Keratinocyte (primary cell): Measurements from ENCODE around the gene CACNA1C. TPM values are rescaled to one million over a fixed set of nuclear protein-coding genes. Genes with fewer than 3 reads are reported as not detected.

Source experiments
- DNase-seq: peaks from one replicate; pipeline ENCODE4 v3.0.0-alpha.2; 2011; ENCODE audit warnings: low read depth, missing footprints, low spot score
- FAIRE-seq: peaks from 2 replicates; lab custom pipeline; 2011; peaks lifted over from hg19 to GRCh38; lab: Jason Lieb, UNC
- H2AFZ ChIP-seq: 2 replicates; pipeline ENCODE4 v1.6.0; 2012; ENCODE audit warnings: low read length, control low read depth, inconsistent platforms; ENCODE audit not compliant: control insufficient read depth
- H3K27ac ChIP-seq: 2 replicates; pipeline ENCODE4 v1.5.1; 2011; ENCODE audit warnings: low read length; ENCODE audit not compliant: control insufficient read depth, insufficient read depth
- H3K27me3 ChIP-seq: 3 replicates; pipeline ENCODE4 v1.6.0; 2011; ENCODE audit warnings: low read length; ENCODE audit not compliant: control insufficient read depth, insufficient read depth; ENCODE audit errors: extremely low read depth
- H3K36me3 ChIP-seq, 2 experiments: 2 replicates in 1 of 2; 3 replicates in 1 of 2; pipeline ENCODE4 v1.5.1; 2011; ENCODE audit warnings: low read length in 2 of 2, mild to moderate bottlenecking in 1 of 2; ENCODE audit not compliant: control insufficient read depth in 2 of 2, insufficient read depth in 2 of 2; ENCODE audit errors: extremely low read depth in 1 of 2
- H3K4me1 ChIP-seq: 3 replicates; pipeline ENCODE4 v1.5.1; 2011; ENCODE audit warnings: low read length; ENCODE audit not compliant: control insufficient read depth, insufficient read depth; ENCODE audit errors: extremely low read depth
- H3K4me2 ChIP-seq: 3 replicates; pipeline ENCODE4 v1.6.0; 2011; ENCODE audit warnings: low read depth, low read length; ENCODE audit not compliant: control insufficient read depth, insufficient read depth; ENCODE audit errors: extremely low read depth
- H3K4me3 ChIP-seq, 3 experiments: fragments of 200-600 bp in 1 of 3; sonication (generic) in 1 of 3; 2 replicates in 2 of 3; 3 replicates in 1 of 3; pipeline ENCODE4 v1.5.1; 2011 to 2016; ENCODE audit warnings: low read length in 3 of 3, mild to moderate bottlenecking in 3 of 3, control low read depth in 2 of 3, inconsistent platforms in 1 of 3, low read depth in 1 of 3, mixed read lengths in 1 of 3, mixed run types in 1 of 3, moderate library complexity in 1 of 3; ENCODE audit not compliant: control insufficient read depth in 2 of 3, insufficient read depth in 2 of 3; ENCODE audit errors: extremely low read depth in 1 of 3
- H3K79me2 ChIP-seq: 2 replicates; pipeline ENCODE4 v1.6.0; 2012; ENCODE audit warnings: low read length; ENCODE audit not compliant: control insufficient read depth, insufficient read depth
- H3K9ac ChIP-seq: 3 replicates; pipeline ENCODE4 v1.6.0; 2011; ENCODE audit warnings: low read length; ENCODE audit not compliant: control insufficient read depth, insufficient read depth; ENCODE audit errors: extremely low read depth
- H3K9me1 ChIP-seq: 3 replicates; pipeline ENCODE4 v1.6.0; 2011; ENCODE audit warnings: low read length; ENCODE audit not compliant: control insufficient read depth, insufficient read depth; ENCODE audit errors: extremely low read depth
- H3K9me3 ChIP-seq: 2 replicates; pipeline ENCODE4 v1.5.1; 2012; ENCODE audit warnings: low read depth, low read length; ENCODE audit not compliant: control insufficient read depth
- H4K20me1 ChIP-seq: 3 replicates; pipeline ENCODE4 v1.6.0; 2011; ENCODE audit warnings: low read length; ENCODE audit not compliant: control insufficient read depth, insufficient read depth; ENCODE audit errors: extremely low read depth
- CTCF ChIP-seq, 3 experiments: IDR thresholded peaks in 1 of 3; conservative IDR thresholded peaks in 1 of 3; optimal IDR thresholded peaks in 1 of 3; 2 replicates in 2 of 3; 3 replicates in 1 of 3; pipeline versions ENCODE3 to v1.5.1; 2011; ENCODE audit warnings: low read length in 3 of 3, mild to moderate bottlenecking in 3 of 3, moderate library complexity in 2 of 3, control low read depth in 1 of 3, inconsistent platforms in 1 of 3; ENCODE audit not compliant: insufficient read depth in 2 of 3; ENCODE audit errors: extremely low read depth in 1 of 3
- EZH2 ChIP-seq: IDR thresholded peaks from one replicate; pipeline ENCODE4 v1.6.1; 2012; ENCODE audit warnings: inconsistent platforms, mild to moderate bottlenecking, low read length, moderate library complexity
- dilution Hi-C: fragments of 300-500 bp; cut with MboI; formaldehyde crosslinking; loops from one replicate; pipeline ENCODE4 v1.7.0; 2020; ENCODE audit warnings: low sequenced_read_pairs; ENCODE audit not compliant: extremely low pct_ligation_motif_present
- polyA plus RNA-seq, 5 experiments: library from polyadenylated mRNA; depleted of rRNA in 3 of 5; stranded (reverse) in 3 of 5; stranded (forward) in 1 of 5; unstranded in 1 of 5; fragments of >200 nt; gene quantifications; 1 replicate in 1 of 5; 2 replicates in 3 of 5; 3 replicates in 1 of 5; pipeline versions ENCODE4 v1.2.1 to v1.2.3, GENCODE V29; 2011 to 2012; ENCODE audit warnings: missing spikeins in 2 of 5, low read depth in 1 of 5, low replicate concordance in 1 of 5

The CACNA1C gene
- polyA plus RNA-seq, 1 donor (not counting 4 experiments of a cell fraction or from before 2014, with no cell fraction given): not detected

DNA sequence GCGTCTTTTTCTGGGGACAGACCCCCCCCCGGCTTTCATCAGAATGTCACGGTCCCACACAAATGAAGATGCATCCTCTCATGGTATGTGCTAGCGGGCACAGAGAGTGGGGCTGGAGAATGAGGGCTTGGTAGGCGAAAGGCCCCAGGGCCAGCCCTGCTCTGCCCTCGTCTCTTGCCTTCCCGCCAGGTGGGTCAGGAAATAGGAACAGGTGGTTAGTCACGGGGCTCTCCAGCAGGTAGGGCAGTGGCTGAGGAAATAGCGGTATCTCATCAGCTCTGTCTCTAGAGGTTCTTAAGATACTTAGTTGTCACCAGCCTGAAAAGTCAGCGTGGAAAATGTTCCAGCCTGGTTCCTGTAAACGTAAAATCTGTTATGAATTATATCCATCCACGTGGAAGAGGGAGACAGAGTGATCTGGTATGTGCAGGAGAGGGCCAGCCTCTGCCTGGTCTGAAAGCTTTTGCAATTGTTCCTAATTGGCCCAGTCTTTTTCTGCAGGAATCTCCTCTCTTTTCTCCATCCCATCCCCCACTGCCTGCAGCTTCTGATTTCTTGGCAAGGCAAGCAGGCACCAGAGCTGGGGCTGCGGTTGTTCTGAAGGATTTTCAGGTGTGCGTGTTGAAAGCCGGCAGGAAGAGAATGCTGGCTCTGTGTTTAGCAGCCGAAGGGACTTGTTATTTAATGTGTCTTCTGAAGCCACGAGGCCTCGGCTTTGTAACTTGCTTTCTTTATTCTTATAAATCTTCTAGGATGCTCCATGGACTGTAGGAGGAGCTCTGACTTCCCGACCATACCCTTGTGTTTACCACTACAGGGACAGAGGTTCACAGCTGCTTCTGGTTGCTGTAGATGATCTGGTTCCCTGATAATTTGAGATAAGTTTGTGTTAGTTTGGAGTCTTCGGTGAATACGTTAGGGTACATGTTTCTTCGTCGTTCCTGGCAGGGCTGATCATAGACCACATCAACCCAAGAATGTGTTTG, 131.1 kb downstream of the CACNA1C start:
- TF ChIP-seq EZH2: no peak
- TF ChIP-seq CTCF (optimal IDR thresholded peaks at IDR 0.05 in 1 of 3, IDR thresholded peaks at IDR 0.05 in 1 of 3, conservative IDR thresholded peaks at IDR 0.05 in 1 of 3; ENCODE audit: extremely low read depth in 1 of 3, insufficient read depth in 2 of 3, low read length in 3 of 3): peak in 2 of 3 experiments; percentile 7 to 9
- H3K4me3 ChIP-seq: no peak overlapping the region
- no peak overlapping the region for H2AFZ ChIP-seq
- H4K20me1 ChIP-seq: no peaks in the 10 kb centered on the region
- FAIRE-seq (no peak), DNase-seq (no peak)
- H3K79me2 ChIP-seq: no peaks in the 10 kb centered on the region
- H3K9me3 ChIP-seq: no peaks in the 10 kb centered on the region
- peaks cover 11% of the 10 kb centered on the region for H3K4me1 ChIP-seq
- no peaks in the 10 kb centered on the region for H3K36me3 ChIP-seq
- no peak overlapping the region for H3K27ac ChIP-seq
- H3K9me1 ChIP-seq: no peaks in the 10 kb centered on the region
- no peak overlapping the region for H3K9ac ChIP-seq
- H3K27me3 ChIP-seq: peaks cover 3% of the 10 kb centered on the region
- dilution Hi-C loops: no loop called here
- peak overlapping the region; percentile 41 for H3K4me2 ChIP-seq

GRCh38 chr12:2185751-2186341, 133.1 kb downstream of the CACNA1C start:
- dilution Hi-C loops: no loop called here
- Histone ChIP-seq H4K20me1 (no peaks in the 10 kb centered on the region), H3K4me1 (peaks cover under 1% of the 10 kb centered on the region), H3K79me2 (no peaks in the 10 kb centered on the region), H2AFZ (no peak overlapping the region), H3K9ac (no peak overlapping the region), H3K9me1 (no peaks in the 10 kb centered on the region), H3K4me3 (no peak overlapping the region), H3K27ac (no peak overlapping the region), H3K27me3 (peaks cover 3% of the 10 kb centered on the region), H3K9me3 (no peaks in the 10 kb centered on the region), H3K36me3 (no peaks in the 10 kb centered on the region), H3K4me2 (no peak overlapping the region)
- no peak for FAIRE-seq
- TF ChIP-seq CTCF (optimal IDR thresholded peaks at IDR 0.05 in 1 of 3, IDR thresholded peaks at IDR 0.05 in 1 of 3, conservative IDR thresholded peaks at IDR 0.05 in 1 of 3; ENCODE audit: extremely low read depth in 1 of 3, insufficient read depth in 2 of 3, low read length in 3 of 3) (no peak), EZH2 (no peak)
- no peak for DNase-seq
